AG10803 (cell line): ENCODE measurements around the gene MBNL2.
A peak's percentile ranks its signal among the peaks of the same experiment; 100 is the strongest.

Experiments
- DNase-seq: peaks from one replicate; pipeline ENCODE4 v3.0.0; 2010; ENCODE audit warnings: low read depth
- H3K4me3 ChIP-seq: 2 replicates; pipeline ENCODE4 v1.5.1; 2011; ENCODE audit warnings: mild to moderate bottlenecking, low read length, control low read depth
- CTCF ChIP-seq: conservative IDR thresholded peaks from 2 replicates; pipeline ENCODE4 v1.5.1; 2011; ENCODE audit warnings: mild to moderate bottlenecking, low read length, control low read depth, inconsistent platforms

The MBNL2 gene

DNA sequence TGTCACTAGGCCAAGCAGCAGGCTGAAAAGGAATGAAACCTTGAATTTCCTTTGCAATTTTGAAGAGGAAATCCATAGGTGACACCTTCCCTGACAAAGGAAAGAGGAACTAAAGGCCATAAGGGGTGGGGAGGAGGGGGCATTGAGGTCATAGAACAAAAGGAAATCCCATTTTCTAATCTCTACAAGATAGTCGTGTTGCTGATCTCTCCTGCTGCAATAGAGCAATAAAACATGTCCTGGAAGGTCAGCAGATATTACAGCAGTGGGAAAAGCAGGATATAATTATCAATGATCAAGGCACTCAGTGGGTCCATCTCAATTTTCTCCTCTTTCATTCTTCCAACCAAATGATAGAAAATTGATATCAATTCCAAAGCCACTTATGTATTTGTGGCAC is 191.6 kb downstream of the MBNL2 start:
- DNase-seq: no peak
- no peak for TF ChIP-seq CTCF
- H3K4me3 ChIP-seq: no peak overlapping the region

DNA sequence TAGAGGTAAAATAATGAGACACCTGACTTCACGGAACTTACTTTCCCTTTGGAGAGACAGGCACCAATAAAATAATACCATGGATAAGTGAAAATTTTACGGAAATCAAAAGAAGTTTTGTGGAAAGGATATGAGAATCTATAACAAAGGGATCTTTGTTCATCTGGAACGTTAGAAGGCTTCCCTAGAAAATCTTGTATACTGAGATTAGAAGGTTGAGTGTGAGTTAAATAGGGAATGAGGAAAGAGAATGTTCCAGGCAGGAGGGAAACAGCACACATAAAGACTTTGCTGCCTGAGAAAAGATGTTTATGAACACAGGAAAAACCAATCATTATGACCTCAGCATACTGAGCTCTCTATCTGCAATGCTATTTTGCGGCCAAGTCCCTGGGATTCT is 192.3 kb downstream of the MBNL2 start:
- DNase-seq: no peak

GRCh38 chr13:97417698-97418097 is 195.6 kb downstream of the MBNL2 start:
- TF ChIP-seq CTCF: no peak
- DNase-seq: no peak
- no peak overlapping the region for H3K4me3 ChIP-seq

More for the DNA sequence above, 192.3 kb downstream of the MBNL2 start:
- H3K4me3 ChIP-seq: no peak overlapping the region
- TF ChIP-seq CTCF: no peak

- no peak overlapping the region for H3K4me3 ChIP-seq
- no peak for DNase-seq
- no peak for TF ChIP-seq CTCF
Observed at GRCh38 chr13:97422118-97423054, 200.3 kb downstream of the MBNL2 start.

- peak; percentile 33 for DNase-seq
- H3K4me3 ChIP-seq: no peak overlapping the region
- TF ChIP-seq CTCF: no peak
Observed at GRCh38 chr13:97423300-97424045, 201.3 kb downstream of the MBNL2 start.

DNA sequence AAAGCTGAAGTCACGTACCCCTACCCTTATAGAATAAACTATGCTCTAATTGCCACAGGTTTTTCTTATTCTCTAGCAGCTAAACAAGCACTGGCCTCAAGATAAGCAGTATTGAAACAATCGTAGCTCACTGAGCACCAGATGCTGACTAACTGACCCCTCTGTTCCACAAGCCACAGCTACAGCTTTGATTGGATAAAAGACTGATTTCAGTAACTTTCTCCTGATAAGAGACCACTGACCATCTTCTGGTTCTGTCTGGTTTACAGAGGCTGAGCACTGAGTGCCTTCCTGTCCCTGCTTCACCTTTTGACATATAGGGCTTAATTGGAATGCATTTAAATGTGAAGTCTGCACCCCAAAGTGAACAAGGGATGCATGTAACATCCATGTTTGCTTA is 203.5 kb downstream of the MBNL2 start:
- TF ChIP-seq CTCF: no peak
- DNase-seq: no peak

GRCh38 chr13:97426695-97427094 is 204.6 kb downstream of the MBNL2 start:
- no peak for TF ChIP-seq CTCF
- H3K4me3 ChIP-seq: no peak overlapping the region
- no peak for DNase-seq

More for the DNA sequence above, 203.5 kb downstream of the MBNL2 start:
- no peak overlapping the region for H3K4me3 ChIP-seq
